Left lung (tissue), 10 donors: ENCODE data around the gene CSNK2A3. TPM values are rescaled to one million over a fixed set of nuclear protein-coding genes. Genes with fewer than 3 reads are reported as not detected.

Source experiments
- ATAC-seq: fragments of 200-7000 bp; cut with Tn5 transposase; one replicate; pipeline ENCODE4 v1.9.1; 2020; ENCODE audit warnings: moderate library complexity
- DNase-seq, 4 donors: peaks; one replicate each; pipeline ENCODE4 v3.0.0-alpha.2; 2013 to 2020
- H3K27ac ChIP-seq, 2 donors: fragments of 200-600 bp; sonication (generic) in 1 of 2; one replicate each; pipeline versions ENCODE4 v1.5.0 to v1.8.0; 2020 to 2021
- H3K27me3 ChIP-seq, 2 donors: fragments of 200-600 bp; sonication (generic) in 1 of 2; one replicate each; pipeline versions ENCODE4 v1.5.0 to v1.8.0; 2020 to 2021
- H3K36me3 ChIP-seq, 2 donors: fragments of 200-600 bp; sonication (generic) in 1 of 2; one replicate each; pipeline versions ENCODE4 v1.5.0 to v1.8.0; 2020 to 2021
- H3K4me1 ChIP-seq, 2 donors: fragments of 200-600 bp; one replicate each; pipeline ENCODE4 v1.8.0; 2021
- H3K4me3 ChIP-seq, 2 donors: fragments of 200-600 bp; sonication (generic) in 1 of 2; one replicate each; pipeline versions ENCODE4 v1.5.0 to v1.8.0; 2020 to 2021; ENCODE audit warnings: mild to moderate bottlenecking in 1 of 2
- H3K9me3 ChIP-seq, 2 donors: fragments of 200-600 bp; sonication (generic) in 1 of 2; one replicate each; pipeline versions ENCODE4 v1.5.0 to v1.8.0; 2020 to 2021
- intact Hi-C, 2 donors: fragments of 100-400 bp; cut with DNase I; formaldehyde crosslinking; loops; one replicate each; pipeline versions ENCODE4 v1.11.2 to v1.14.2; 2022
- polyA plus RNA-seq, 6 donors: library from polyadenylated mRNA; unstranded; fragments of 120-200 nt; gene quantifications; one replicate each; pipeline ENCODE4 v1.2.1, GENCODE V29; 2013; ENCODE audit not compliant: insufficient read length in 6 of 6
- total RNA-seq, 2 donors: library from RNA; stranded (reverse); fragmentation: NEBNext Ultra II Directional; extraction: Animal tissue kit (Norgen Biotek cat#: 25700); gene quantifications; one replicate each; pipeline ENCODE4 v1.2.1, GENCODE V29; 2021
- TF ChIP-seq, protein P1 (sequence below), 2 donors: fragments of 200-600 bp; sonication (generic) in 1 of 2; IDR thresholded peaks; one replicate each; pipeline versions ENCODE4 v1.5.0 to v1.8.0; 2021; ENCODE audit warnings: antibody characterized with exemption in 2 of 2
- donor health status: DM: no; HTN: yes; CAD: no.
- donor health status: DM: no; HTN: no; CAD: no.

CSNK2A3 gene
- total and polyA plus RNA-seq, 8 donors, result 0.46 to 4.3 (median 2.1) TPM

DNA sequence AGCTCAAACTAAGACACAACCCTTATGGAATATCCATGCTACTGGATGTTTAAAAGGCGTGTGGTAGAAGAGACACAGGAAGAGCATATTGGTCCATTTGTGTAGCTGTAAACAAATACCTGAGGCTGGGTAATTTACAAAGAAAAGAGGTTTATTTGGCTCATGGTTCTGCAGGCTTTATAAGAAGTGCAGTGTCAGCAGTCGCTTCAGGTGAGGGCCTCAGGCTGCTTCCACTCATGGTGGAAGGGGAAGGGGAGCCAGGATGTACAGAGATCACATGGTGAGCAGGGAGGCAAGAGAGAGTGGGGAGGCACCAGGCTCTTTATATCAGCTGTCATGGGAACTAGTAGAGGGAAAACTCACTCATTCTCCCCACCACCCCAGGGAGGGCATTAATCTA, 31.8 kb upstream of the CSNK2A3 start:
- H3K4me1 ChIP-seq, result no peaks in the 10 kb centered on the region
- no peaks in the 10 kb centered on the region for H3K36me3 ChIP-seq
- no peak overlapping the region for H3K4me3 ChIP-seq
- intact Hi-C loops, result no loop called here
- H3K27me3 ChIP-seq, result no peaks in the 10 kb centered on the region
- DNase-seq, result no peak
- TF ChIP-seq, protein P1, sequence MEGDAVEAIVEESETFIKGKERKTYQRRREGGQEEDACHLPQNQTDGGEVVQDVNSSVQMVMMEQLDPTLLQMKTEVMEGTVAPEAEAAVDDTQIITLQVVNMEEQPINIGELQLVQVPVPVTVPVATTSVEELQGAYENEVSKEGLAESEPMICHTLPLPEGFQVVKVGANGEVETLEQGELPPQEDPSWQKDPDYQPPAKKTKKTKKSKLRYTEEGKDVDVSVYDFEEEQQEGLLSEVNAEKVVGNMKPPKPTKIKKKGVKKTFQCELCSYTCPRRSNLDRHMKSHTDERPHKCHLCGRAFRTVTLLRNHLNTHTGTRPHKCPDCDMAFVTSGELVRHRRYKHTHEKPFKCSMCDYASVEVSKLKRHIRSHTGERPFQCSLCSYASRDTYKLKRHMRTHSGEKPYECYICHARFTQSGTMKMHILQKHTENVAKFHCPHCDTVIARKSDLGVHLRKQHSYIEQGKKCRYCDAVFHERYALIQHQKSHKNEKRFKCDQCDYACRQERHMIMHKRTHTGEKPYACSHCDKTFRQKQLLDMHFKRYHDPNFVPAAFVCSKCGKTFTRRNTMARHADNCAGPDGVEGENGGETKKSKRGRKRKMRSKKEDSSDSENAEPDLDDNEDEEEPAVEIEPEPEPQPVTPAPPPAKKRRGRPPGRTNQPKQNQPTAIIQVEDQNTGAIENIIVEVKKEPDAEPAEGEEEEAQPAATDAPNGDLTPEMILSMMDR (IDR thresholded peaks at IDR 0.05), result no peak
- no peak overlapping the region for H3K27ac ChIP-seq
- no peak for ATAC-seq
- H3K9me3 ChIP-seq, result no peaks in the 10 kb centered on the region

DNA sequence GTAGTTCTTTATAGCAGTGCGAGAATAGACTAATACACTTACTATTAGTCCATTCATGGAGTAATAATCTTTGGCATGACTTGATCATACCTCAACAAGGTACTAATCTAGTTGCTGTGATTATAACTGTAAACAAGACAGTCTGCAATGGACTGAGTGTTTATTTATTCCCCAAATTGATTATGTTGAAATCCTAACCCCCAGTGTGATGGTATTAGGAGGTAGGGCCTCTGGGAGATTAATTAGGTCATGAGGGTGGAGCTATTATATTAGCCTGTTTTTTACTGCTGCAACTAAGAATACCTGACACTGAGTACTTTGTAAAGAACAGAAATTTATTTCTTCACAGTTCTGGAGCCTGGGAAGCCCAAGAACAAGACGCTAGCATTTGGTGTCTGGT, 30.9 kb upstream of the CSNK2A3 start:
- Histone ChIP-seq H3K27ac (no peak overlapping the region), H3K9me3 (no peaks in the 10 kb centered on the region), H3K4me3 (no peak overlapping the region), H3K27me3 (no peaks in the 10 kb centered on the region), H3K36me3 (no peaks in the 10 kb centered on the region), H3K4me1 (no peaks in the 10 kb centered on the region)
- ATAC-seq (no peak), DNase-seq (no peak)
- intact Hi-C loops, result no loop called here
- TF ChIP-seq, protein P1 (IDR thresholded peaks at IDR 0.05), result no peak

DNA sequence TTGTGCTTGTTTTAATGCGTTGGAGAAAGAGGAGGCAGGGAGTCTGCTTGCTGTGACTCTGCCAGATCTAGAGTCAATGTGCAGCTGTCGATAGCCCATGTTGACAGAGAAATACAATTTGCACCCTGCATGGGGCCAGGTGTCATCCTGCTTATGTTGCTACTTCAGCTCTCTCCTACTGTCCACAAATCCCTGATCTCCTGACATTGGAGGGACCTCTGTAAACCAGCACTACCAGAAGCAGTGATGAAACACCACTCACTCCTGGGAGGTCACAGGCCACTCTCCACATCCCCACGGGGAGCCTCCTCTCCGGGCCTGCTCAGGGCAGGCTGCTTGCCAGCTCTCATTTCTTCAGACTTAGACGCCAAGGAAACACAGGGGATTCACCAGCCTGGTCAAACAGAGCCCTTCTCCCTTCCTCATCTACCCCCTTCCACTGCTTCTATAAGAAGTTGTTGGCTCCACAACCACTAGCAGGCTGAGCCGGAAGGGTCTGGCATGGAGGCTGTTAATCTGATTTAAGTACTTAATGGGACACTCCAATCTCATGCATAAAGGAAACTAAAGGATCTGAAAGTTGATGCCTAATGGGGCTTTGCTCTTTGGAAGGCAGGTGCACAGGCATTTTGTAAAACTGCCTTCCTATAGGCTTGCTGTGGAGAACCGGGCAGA, 29.9 kb upstream of the CSNK2A3 start:
- Histone ChIP-seq H3K36me3 (no peaks in the 10 kb centered on the region), H3K9me3 (no peaks in the 10 kb centered on the region), H3K27me3 (no peaks in the 10 kb centered on the region), H3K27ac (no peak overlapping the region), H3K4me1 (no peaks in the 10 kb centered on the region), H3K4me3 (no peak overlapping the region)
- TF ChIP-seq, protein P1 (IDR thresholded peaks at IDR 0.05), result no peak
- intact Hi-C loops, result no loop called here
- ATAC-seq, result no peak
- DNase-seq, result no peak

DNA sequence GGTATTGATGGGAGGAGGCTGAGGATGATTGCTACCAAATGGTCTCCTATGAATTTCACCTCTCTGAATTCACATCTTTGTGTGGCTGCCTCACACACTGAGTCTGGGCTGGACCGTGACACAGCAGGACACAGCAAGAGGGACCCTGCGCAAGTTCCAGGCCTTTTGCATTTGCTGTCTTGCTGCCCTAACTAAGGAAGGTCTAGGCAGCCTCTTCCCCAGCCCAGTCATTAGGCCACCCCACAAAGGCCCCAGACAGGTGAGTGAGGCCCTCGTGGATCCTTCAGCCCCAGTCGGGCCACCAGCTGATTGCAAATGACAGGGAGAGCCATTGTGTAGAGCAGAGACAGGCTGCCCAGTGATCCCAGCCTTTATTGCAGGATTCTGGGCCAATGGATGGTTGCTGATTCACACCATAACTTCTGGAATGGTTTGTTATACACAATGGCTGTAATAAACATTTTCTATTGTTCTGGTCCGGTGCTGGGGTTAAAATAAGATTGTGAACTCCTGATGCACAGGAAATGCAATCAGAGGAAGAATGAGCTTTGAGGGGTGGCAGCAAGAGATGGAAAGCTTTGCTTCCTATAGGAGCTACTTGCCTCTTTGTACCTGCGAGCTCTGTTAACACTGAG, 28.5 kb upstream of the CSNK2A3 start:
- TF ChIP-seq, protein P1 (IDR thresholded peaks at IDR 0.05), result no peak
- ATAC-seq (no peak), DNase-seq (no peak)
- Histone ChIP-seq H3K4me3 (no peak overlapping the region), H3K9me3 (no peaks in the 10 kb centered on the region), H3K27ac (no peak overlapping the region), H3K36me3 (peaks cover 0 to 10% of the 10 kb centered on the region in 2 donors), H3K4me1 (no peaks in the 10 kb centered on the region), H3K27me3 (no peaks in the 10 kb centered on the region)
- intact Hi-C loops, result no loop called here

DNA sequence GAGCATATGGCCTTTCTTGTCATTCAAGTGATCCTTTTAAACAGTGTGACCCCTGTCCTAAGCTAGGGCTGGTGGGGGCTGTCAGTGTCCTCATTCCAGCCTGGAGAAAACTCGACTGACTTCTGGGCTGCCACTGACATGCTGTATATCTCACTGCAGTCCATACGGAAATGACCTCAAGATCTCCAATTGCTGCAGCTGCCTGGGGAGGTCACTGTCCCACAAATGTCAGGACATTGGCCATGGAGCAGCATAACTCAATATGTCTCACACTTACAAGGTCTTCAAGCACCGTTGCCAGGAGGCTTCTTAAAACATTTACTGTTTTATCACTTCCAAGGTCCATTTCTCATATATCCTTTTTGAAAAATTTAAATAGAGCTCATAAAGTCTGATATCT, 27.8 kb upstream of the CSNK2A3 start:
- no peak for ATAC-seq
- H3K4me1 ChIP-seq, result no peaks in the 10 kb centered on the region
- intact Hi-C loops, result no loop called here
- TF ChIP-seq, protein P1 (IDR thresholded peaks at IDR 0.05), result no peak
- no peak overlapping the region for H3K27ac ChIP-seq
- H3K27me3 ChIP-seq, result no peaks in the 10 kb centered on the region
- H3K9me3 ChIP-seq, result no peaks in the 10 kb centered on the region
- peaks cover 0 to 11% of the 10 kb centered on the region in 2 donors for H3K36me3 ChIP-seq
- H3K4me3 ChIP-seq, result no peak overlapping the region
- no peak for DNase-seq
